H4 (cell line): ENCODE data around the gene GSTCD. TPM values are rescaled to one million over a fixed set of nuclear protein-coding genes. Genes with fewer than 3 reads are reported as not detected.

Source experiments
- DNase-seq: peaks from one replicate; pipeline ENCODE4 v3.0.0-alpha.2; 2015; ENCODE audit warnings: low spot score
- total RNA-seq: library from RNA; depleted of rRNA; stranded (reverse); fragments of >200 nt; shearing (Covaris generic); gene quantifications from 2 replicates; pipeline ENCODE4 v1.2.3, GENCODE V29; 2014; rRNA removed

GSTCD gene
- total RNA-seq, 1 experiment from 2014 or later = 15.8 TPM

- DNase-seq = no peak
Observed at GRCh38 chr4:105878668-105879067, 170.1 kb downstream of the GSTCD start.

- DNase-seq = no peak
Observed at GRCh38 chr4:105887508-105887907, 178.9 kb downstream of the GSTCD start.

GRCh38 chr4:105894660-105895582 is 186.3 kb downstream of the GSTCD start, which contains the start of gene NPNT:
Gene NPNT (plus strand): TSS chr4:105895471. CDS start chr4:105895653, 182 bp downstream.
- no peak for DNase-seq

- DNase-seq = no peak
Observed at GRCh38 chr4:105895583-105896460, 187.2 kb downstream of the GSTCD start.

- DNase-seq = no peak
Observed at GRCh38 chr4:105896461-105896942, 187.9 kb downstream of the GSTCD start.

Other genes with a start within 250 kb of the GSTCD start
- 177 and 198 TPM in 2 replicates for gene PPA2, start 234.7 kb upstream of the GSTCD start, total RNA-seq
- not detected in 2 replicates for gene ARHGEF38, start 156.2 kb upstream of the GSTCD start, total RNA-seq
- gene INTS12, start 95 bp upstream of the GSTCD start, total RNA-seq = 18.1 and 26.5 TPM in 2 replicates
- 0.23 TPM in 1 of 2 replicates, not detected in the other for gene NPNT, start 186.7 kb downstream of the GSTCD start, total RNA-seq